Measurements from ENCODE around the gene PELI3.

PELI3 gene

GRCh38 chr11:66497206-66497605, 30.5 kb downstream of the PELI3 start:
- TF ChIP-seq CTCF (IDR thresholded peaks at IDR 0.05; ENCODE audit: borderline replicate concordance, insufficient read depth, low read depth, low read length), result no peak
- H3K4me3 ChIP-seq (ENCODE audit: low read depth, low read length), result no peak overlapping the region

- no peak overlapping the region for H3K4me3 ChIP-seq (ENCODE audit: low read depth, low read length)
- no peak for TF ChIP-seq CTCF (IDR thresholded peaks at IDR 0.05; ENCODE audit: borderline replicate concordance, insufficient read depth, low read depth, low read length)
These were observed 31.8 kb downstream of the PELI3 start for GRCh38 chr11:66498506-66498905.

- no peak for TF ChIP-seq CTCF (IDR thresholded peaks at IDR 0.05; ENCODE audit: borderline replicate concordance, insufficient read depth, low read depth, low read length)
These were observed 38.6 kb downstream of the PELI3 start for GRCh38 chr11:66505276-66505816.

GRCh38 chr11:66509131-66509561, 42.4 kb downstream of the PELI3 start:
- TF ChIP-seq CTCF (IDR thresholded peaks at IDR 0.05; ENCODE audit: borderline replicate concordance, insufficient read depth, low read depth, low read length), result no peak
- H3K4me3 ChIP-seq (ENCODE audit: low read depth, low read length), result no peak overlapping the region

More at GRCh38 chr11:66505276-66505816, 38.6 kb downstream of the PELI3 start:
- no peak overlapping the region for H3K4me3 ChIP-seq (ENCODE audit: low read depth, low read length)

GRCh38 chr11:66510271-66510989, 43.7 kb downstream of the PELI3 start, which contains the start of gene BBS1:
TSS of gene BBS1 (plus strand) at chr11:66510635. CDS start at chr11:66510660, 25 bp downstream.
- no peak for TF ChIP-seq CTCF (IDR thresholded peaks at IDR 0.05; ENCODE audit: borderline replicate concordance, insufficient read depth, low read depth, low read length)

GRCh38 chr11:66510990-66511339, 44.3 kb downstream of the PELI3 start:
- H3K4me3 ChIP-seq (ENCODE audit: low read depth, low read length), result peak overlapping the region; percentile 67
- no peak for TF ChIP-seq CTCF (IDR thresholded peaks at IDR 0.05; ENCODE audit: borderline replicate concordance, insufficient read depth, low read depth, low read length)

More at GRCh38 chr11:66510271-66510989, 43.7 kb downstream of the PELI3 start, which contains the start of gene BBS1:
- peak within 1 kb of the TSS; percentile 67 for H3K4me3 ChIP-seq (ENCODE audit: low read depth, low read length)

- TF ChIP-seq CTCF (IDR thresholded peaks at IDR 0.05; ENCODE audit: borderline replicate concordance, insufficient read depth, low read depth, low read length), result no peak
- H3K4me3 ChIP-seq (ENCODE audit: low read depth, low read length), result no peak overlapping the region
These were observed 56.9 kb downstream of the PELI3 start for GRCh38 chr11:66523611-66524010.
